K562 (cell line): ENCODE data around the gene LPCAT3. TPM values are rescaled to one million over a fixed set of nuclear protein-coding genes. Genes with fewer than 3 reads are reported as not detected.

ENCODE experiments used
- ATAC-seq: fragments of 200-7000 bp; cut with Tn5 transposase; 3 replicates; pipeline ENCODE4 v1.9.1; 2020; ENCODE audit warnings: moderate library complexity
- BruUV-seq: library from RNA; stranded (reverse); fragments of 400-500 nt; replicated peaks from 2 replicates; lab custom pipeline; 2021; lab: Mats Ljungman, UMichigan
- CTCF ChIA-PET: fragments of 300-600 bp; formaldehyde crosslinking; extraction: SDS; loops from one replicate; lab custom pipeline; 2021; ENCODE audit warnings: low intra/inter-chr PET ratio; lab: Yijun Ruan, JAX
- POLR2A ChIA-PET: fragments of 300-600, 350-650 bp; sonication (Branson Sonifier 250); formaldehyde crosslinking; extraction: SDS; loops from one replicate; lab custom pipeline; 2021; ENCODE audit warnings: antibody characterized with exemption, inconsistent platforms; lab: Yijun Ruan, JAX
- DNase-seq, 4 experiments: peaks; one replicate each; pipeline versions ENCODE4 v3.0.0 to v3.0.0-alpha.2; 2011 to 2018; ENCODE audit warnings: low spot score in 3 of 4, mixed read lengths in 3 of 4; ENCODE audit errors: extremely low read depth in 1 of 4
- FAIRE-seq: peaks from 2 replicates; lab custom pipeline; 2011; peaks lifted over from hg19 to GRCh38; lab: Jason Lieb, UNC
- H2AFZ ChIP-seq: 2 replicates; pipeline ENCODE4 v1.6.0; 2011; ENCODE audit warnings: low read depth, low read length, control low read depth, inconsistent platforms
- H3K27ac ChIP-seq: fragments of 200-600 bp; 3 replicates; pipeline ENCODE4 v1.8.0; 2011; ENCODE audit warnings: low read depth, mild to moderate bottlenecking, control low read depth, inconsistent platforms, low read length, moderate library complexity, mixed read lengths; ENCODE audit errors: extremely low read depth
- H3K27me3 ChIP-seq, 2 experiments: fragments of 300-600 bp in 1 of 2; 2 replicates in 1 of 2; 3 replicates in 1 of 2; pipeline versions ENCODE4 v1.6.0 to v1.8.0; 2011; ENCODE audit warnings: inconsistent platforms in 2 of 2, low read length in 2 of 2, mild to moderate bottlenecking in 1 of 2, mixed read lengths in 1 of 2, moderate library complexity in 1 of 2; ENCODE audit not compliant: control insufficient read depth in 2 of 2, insufficient read depth in 2 of 2
- H3K36me3 ChIP-seq: fragments of 300-600 bp; 3 replicates; pipeline ENCODE4 v1.8.0; 2011; ENCODE audit warnings: mild to moderate bottlenecking, low read length, inconsistent platforms; ENCODE audit not compliant: control insufficient read depth, insufficient read depth
- H3K4me1 ChIP-seq, 2 experiments: fragments of 200-600 bp in 1 of 2; replicated peaks in 1 of 2; 2 replicates in 1 of 2; 3 replicates in 1 of 2; pipeline versions ENCODE4 v1.5.1 to v1.8.0; 2011; ENCODE audit warnings: inconsistent platforms in 2 of 2, low read length in 2 of 2, mild to moderate bottlenecking in 1 of 2, mixed read lengths in 1 of 2, moderate library complexity in 1 of 2; ENCODE audit not compliant: control insufficient read depth in 2 of 2, insufficient read depth in 2 of 2
- H3K4me2 ChIP-seq: 2 replicates; pipeline ENCODE4 v1.6.1; 2011; ENCODE audit warnings: low read length, control low read depth, inconsistent platforms, mixed read lengths; ENCODE audit not compliant: insufficient read depth
- H3K4me3 ChIP-seq: fragments of 200-600 bp; sonication (generic), shearing (Covaris generic); 2 replicates; pipeline ENCODE4 v1.5.1; 2016; ENCODE audit warnings: control low read depth, inconsistent platforms
- H3K79me2 ChIP-seq: fragments of 200-600 bp; 3 replicates; pipeline ENCODE4 v1.8.0; 2011; ENCODE audit warnings: low read length, inconsistent platforms; ENCODE audit not compliant: control insufficient read depth, insufficient read depth
- H3K9ac ChIP-seq, 2 experiments: 2 replicates each; pipeline versions ENCODE4 v1.6.0 to v1.6.1; 2011; ENCODE audit warnings: low read depth in 2 of 2, low read length in 2 of 2, control low read depth in 1 of 2, inconsistent platforms in 1 of 2, mild to moderate bottlenecking in 1 of 2, mixed read lengths in 1 of 2; ENCODE audit not compliant: insufficient read depth in 1 of 2
- H3K9me1 ChIP-seq: one replicate; pipeline ENCODE4 v1.6.0; 2011; ENCODE audit warnings: inconsistent platforms, mild to moderate bottlenecking, low read length, moderate library complexity; ENCODE audit not compliant: control insufficient read depth, insufficient read depth
- H3K9me3 ChIP-seq: replicated peaks from 2 replicates; pipeline ENCODE4 v1.5.1; 2011; ENCODE audit warnings: low read depth, low read length, inconsistent platforms; ENCODE audit not compliant: control insufficient read depth, insufficient read depth
- H4K20me1 ChIP-seq: replicated peaks from 2 replicates; pipeline ENCODE4 v1.6.1; 2011; ENCODE audit warnings: low read length, inconsistent platforms, mixed read lengths; ENCODE audit not compliant: control insufficient read depth, insufficient read depth
- CEBPG ChIP-seq, 3 experiments: fragments of 200-800 bp in 1 of 3; sonication (Bioruptor generic) in 1 of 3; sonication (generic) in 1 of 3; formaldehyde crosslinking in 1 of 3; IDR thresholded peaks in 2 of 3; conservative IDR thresholded peaks in 1 of 3; 2 replicates each; pipeline versions ENCODE4 v1.6.1 to v1.8.0; 2016 to 2022; ENCODE audit warnings: missing compliant biosample characterization in 2 of 3, missing genetic modification characterization in 2 of 3, mild to moderate bottlenecking in 1 of 3, missing genetic modification reagents in 1 of 3
- KHSRP ChIP-seq: fragments of 450-650 bp; IDR thresholded peaks from 2 replicates; pipeline ENCODE4 v1.6.1; 2017
- TFAM ChIP-seq: fragments of 250-450 bp; sonication (Bioruptor Pico); conservative IDR thresholded peaks from 2 replicates; pipeline ENCODE4 v1.5.0; 2021; ENCODE audit warnings: mild to moderate bottlenecking, moderate library complexity
- ZBTB7A ChIP-seq: IDR thresholded peaks from 2 replicates; pipeline ENCODE4 v1.6.1; 2011; ENCODE audit warnings: low read depth, mild to moderate bottlenecking, low read length, moderate library complexity, borderline replicate concordance; ENCODE audit not compliant: control insufficient read depth
- ZNF3 ChIP-seq: fragments of 250-450 bp; sonication (Bioruptor Pico); IDR thresholded peaks from 2 replicates; pipeline ENCODE4 v1.5.0; 2021; ENCODE audit warnings: mild to moderate bottlenecking, moderate library complexity
- ZNF398 ChIP-seq: fragments of 250-450 bp; sonication (Bioruptor Pico); IDR thresholded peaks from 2 replicates; pipeline ENCODE4 v1.8.0; 2021; ENCODE audit warnings: moderate library complexity, mild to moderate bottlenecking, inconsistent platforms
- WGBS: fragments of 100-300 bp; shearing (Covaris generic); methylation state at CpG from one replicate; pipeline ENCODE4 v1.1.6; 2016; ENCODE audit warnings: low coverage, mixed read lengths; ENCODE audit not compliant: insufficient coverage; ENCODE audit errors: missing lambda C conversion rate; 5-methylcytosine and 5-hydroxymethylcytosine counted together
- in situ Hi-C: fragments of 300-500 bp; cut with MboI; formaldehyde crosslinking; loops from 4 replicates; pipeline ENCODE4 v1.15.0; 2018; ENCODE audit warnings: inconsistent platforms, mixed read lengths
- intact Hi-C: fragments of 100-400 bp; cut with micrococcal nuclease; formaldehyde crosslinking; loops from 2 replicates; pipeline ENCODE4 v1.14.2; 2022
- polyA plus RNA-seq, 8 experiments: library from polyadenylated mRNA; depleted of rRNA in 4 of 8; stranded (reverse) in 5 of 8; unstranded in 3 of 8; fragments of >200 nt; fragmentation: Nextera tagmentation in 2 of 8; fragmentation: Illumina TruSeq in 1 of 8; extraction: Ambion mirVana in 2 of 8; extraction: Trizol in 1 of 8; gene quantifications; 2 replicates each; pipeline versions ENCODE4 v1.2.1 to v1.2.3, GENCODE V29; 2011 to 2014; ENCODE audit warnings: inconsistent platforms in 1 of 8, missing spikeins in 1 of 8
- total RNA-seq, 7 experiments: library from RNA; depleted of rRNA in 6 of 7; stranded (reverse); fragments of >200 nt in 6 of 7; fragmentation: Illumina TruSeq in 2 of 7; extraction: Trizol in 2 of 7; gene quantifications; 2 replicates each; pipeline versions ENCODE4 v1.2.1 to v1.2.3, GENCODE V29; 2011 to 2021; ENCODE audit warnings: low replicate concordance in 1 of 7

The LPCAT3 gene
- total and polyA plus RNA-seq, 9 of the 15 experiments (the other 6 are each of a cell fraction or from before 2014, with no cell fraction given), result 4.9 to 52.5 (median 25.3) TPM

- no peak for ATAC-seq
- H3K4me2 ChIP-seq, result no peak overlapping the region
- H3K27me3 ChIP-seq, result no peaks in the 10 kb centered on the region
- no peak for TF ChIP-seq TFAM (CRISPR knock-in tag)
- no peak for TF ChIP-seq KHSRP
- H4K20me1 ChIP-seq, result no peaks in the 10 kb centered on the region
- H3K27ac ChIP-seq, result no peak overlapping the region
- POLR2A ChIA-PET, result interaction anchor here (1.2 to 1.7 kb wide), 3 partner anchors 8 to 137 kb away, joined by 3 to 4 read pairs (median 3); partner anchors contain the start of gene TPI1
- H3K9me3 ChIP-seq, result no peaks in the 10 kb centered on the region
- peak; percentile 54 for FAIRE-seq
- DNase-seq, result no peak
- WGBS, result 46% methylated on average over 2 of the region's 2 CpGs
- CTCF ChIA-PET, result no interaction called here
- H2AFZ ChIP-seq, result no peak overlapping the region
- intact Hi-C loops, result no loop called here
- H3K4me1 ChIP-seq, result no peaks in the 10 kb centered on the region; a peak in 3 of 5 replicates
- H3K9ac ChIP-seq, result no peak overlapping the region
- no peaks in the 10 kb centered on the region for H3K9me1 ChIP-seq
- no TSS peak for BruUV-seq
- in situ Hi-C loops, result no loop called here
- no peak overlapping the region for H3K4me3 ChIP-seq
- no peaks in the 10 kb centered on the region; the same call in 2 of the 3 replicates for H3K79me2 ChIP-seq
- H3K36me3 ChIP-seq, result peaks cover 15% of the 10 kb centered on the region; the same call in 2 of the 3 replicates
These were observed 13.9 kb downstream of the LPCAT3 start for GRCh38 chr12:7004287-7004803.

GRCh38 chr12:7001921-7002591 is 16.2 kb downstream of the LPCAT3 start:
- no peaks in the 10 kb centered on the region; a peak in 3 of 5 replicates for H3K4me1 ChIP-seq
- H3K79me2 ChIP-seq, result no peaks in the 10 kb centered on the region; the same call in 2 of the 3 replicates
- H3K4me2 ChIP-seq, result no peak overlapping the region
- no peak overlapping the region for H3K27ac ChIP-seq
- no peak overlapping the region for H2AFZ ChIP-seq
- ChIA-PET CTCF (interaction anchor here (0.6 kb wide), 1 partner anchor 16 kb away, joined by 7 read pairs; the partner anchor contains the start of gene LPCAT3), POLR2A (no interaction called here)
- peaks cover 22% of the 10 kb centered on the region; the same call in 2 of the 3 replicates for H3K36me3 ChIP-seq
- no peak overlapping the region for H3K9ac ChIP-seq
- BruUV-seq, result no TSS peak
- DNase-seq (no peak), FAIRE-seq (no peak), ATAC-seq (no peak)
- intact Hi-C loops, result no loop called here
- WGBS, result 75% methylated on average over 5 of the region's 7 CpGs
- no peaks in the 10 kb centered on the region for H3K9me1 ChIP-seq
- H4K20me1 ChIP-seq, result no peaks in the 10 kb centered on the region
- no peak overlapping the region for H3K4me3 ChIP-seq
- no peaks in the 10 kb centered on the region for H3K27me3 ChIP-seq
- no peaks in the 10 kb centered on the region for H3K9me3 ChIP-seq
- TF ChIP-seq CEBPG (CRISPR knock-in tag; IDR thresholded peaks at IDR 0.05), result no peak
- TF ChIP-seq CEBPG (tag; conservative IDR thresholded peaks at IDR 0.05 in 1 of 2, IDR thresholded peaks at IDR 0.05 in 1 of 2), result no peak
- no peak for TF ChIP-seq ZBTB7A
- no peak for TF ChIP-seq ZNF398 (CRISPR knock-in tag)
- no peak for TF ChIP-seq ZNF3
- in situ Hi-C loops, result no loop called here
